Activated CD8-positive, alpha-beta T cell treated with anti-CD3 and anti-CD28 coated beads for 36 hours (primary cell): ENCODE data around the gene TRAPPC3. TPM values are rescaled to one million over a fixed set of nuclear protein-coding genes. Genes with fewer than 3 reads are reported as not detected.

Experiments used
- ATAC-seq: fragments of 200-7000 bp; cut with Tn5 transposase; one replicate; pipeline ENCODE4 v1.10.0; 2021; ENCODE audit warnings: mild to moderate bottlenecking, moderate library complexity
- CTCF ChIA-PET: fragments of 350-600 bp; sonication (Branson Sonifier 250); formaldehyde crosslinking; loops from one replicate; lab custom pipeline; 2021; ENCODE audit warnings: antibody characterized with exemption; lab: Charles Lee
- POLR2A ChIA-PET: fragments of 350-600 bp; sonication (Branson Sonifier 250); formaldehyde crosslinking; loops from one replicate; lab custom pipeline; 2021; ENCODE audit warnings: antibody characterized with exemption; lab: Charles Lee
- DNase-seq: peaks from one replicate; pipeline ENCODE4 v3.0.0-alpha.2; 2020
- H3K27ac Mint-ChIP-seq: one replicate; pipeline ENCODE4 v1.8.0; 2021; ENCODE audit warnings: mild to moderate bottlenecking, mixed read lengths
- H3K27me3 Mint-ChIP-seq: one replicate; pipeline ENCODE4 v1.8.0; 2021; ENCODE audit warnings: mixed read lengths
- H3K36me3 Mint-ChIP-seq: one replicate; pipeline ENCODE4 v1.8.0; 2021; ENCODE audit warnings: low read depth, mixed read lengths
- H3K4me1 Mint-ChIP-seq: one replicate; pipeline ENCODE4 v1.8.0; 2021; ENCODE audit warnings: low read depth, mixed read lengths
- H3K4me3 Mint-ChIP-seq: one replicate; pipeline ENCODE4 v1.8.0; 2021; ENCODE audit warnings: mild to moderate bottlenecking, moderate library complexity, mixed read lengths
- H3K9me3 Mint-ChIP-seq: one replicate; pipeline ENCODE4 v1.8.0; 2021; ENCODE audit warnings: mixed read lengths
- CTCF ChIP-seq: fragments of 200-600 bp; IDR thresholded peaks from one replicate; pipeline ENCODE4 v1.8.0; 2022; ENCODE audit warnings: antibody characterized with exemption, mild to moderate bottlenecking
- intact Hi-C: fragments of 100-400 bp; cut with micrococcal nuclease; formaldehyde crosslinking; loops from one replicate; pipeline ENCODE4 v1.10.0; 2022
- total RNA-seq, 2 experiments: library from RNA; stranded (reverse); gene quantifications; one replicate each; pipeline ENCODE4 v1.2.3, GENCODE V29; 2021

The TRAPPC3 gene
- total RNA-seq, 2 experiments from 2014 or later: 47.9 to 48.4 TPM

DNA sequence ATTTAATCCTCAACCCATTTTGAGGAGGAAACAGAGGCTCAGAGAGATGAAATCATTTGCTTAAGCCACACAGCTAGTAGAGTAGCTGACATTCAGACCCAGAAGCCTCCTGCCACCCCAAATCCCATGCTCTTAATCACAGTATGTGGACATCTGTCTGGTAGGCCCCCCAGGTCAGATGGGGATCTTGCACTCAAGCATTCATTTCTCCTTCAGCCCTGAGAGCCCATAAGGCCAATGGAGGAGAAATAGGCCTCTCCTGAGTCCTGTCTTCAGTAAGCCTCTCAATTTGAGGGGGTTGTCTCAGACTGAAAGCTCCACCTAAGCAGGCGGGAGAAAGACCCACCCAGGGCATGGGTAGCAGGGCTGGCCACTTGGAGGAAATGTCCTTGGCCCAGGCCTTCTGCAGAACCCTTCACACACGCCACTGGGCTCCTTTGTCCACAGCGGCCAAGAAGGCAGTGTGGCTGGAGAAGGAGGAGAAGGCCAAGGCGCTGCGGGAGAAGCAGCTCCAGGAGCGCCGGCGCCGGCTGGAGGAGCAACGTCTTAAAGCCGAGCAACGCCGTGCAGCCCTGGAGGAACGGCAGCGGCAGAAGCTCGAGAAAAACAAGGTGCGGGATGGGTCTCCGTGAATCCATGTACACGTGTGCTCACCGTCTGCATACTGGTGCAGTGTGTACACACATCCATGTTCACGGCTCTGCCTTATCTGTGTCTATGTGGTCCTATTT is 22.9 kb upstream of the TRAPPC3 start:
- DNase-seq: no peak
- POLR2A ChIA-PET: interaction anchor here (0.6 to 2.8 kb wide), 5 partner anchors 10 to 52 kb away, joined by 3 to 13 read pairs (median 3); partner anchors contain the start of gene THRAP3
- CTCF ChIA-PET: interaction anchor here (0.8 to 1.4 kb wide), 4 partner anchors 16 to 128 kb away, joined by 3 to 7 read pairs (median 3); no protein-coding TSS in a partner anchor
- no peaks in the 10 kb centered on the region for H3K27me3 Mint-ChIP-seq
- H3K4me1 Mint-ChIP-seq: peaks cover 10% of the 10 kb centered on the region
- no peak for ATAC-seq
- no peak overlapping the region for H3K27ac Mint-ChIP-seq
- no peak for TF ChIP-seq CTCF
- no peak overlapping the region for H3K4me3 Mint-ChIP-seq
- intact Hi-C loops: no loop called here
- H3K36me3 Mint-ChIP-seq: peaks cover 34% of the 10 kb centered on the region
- no peaks in the 10 kb centered on the region for H3K9me3 Mint-ChIP-seq

DNA sequence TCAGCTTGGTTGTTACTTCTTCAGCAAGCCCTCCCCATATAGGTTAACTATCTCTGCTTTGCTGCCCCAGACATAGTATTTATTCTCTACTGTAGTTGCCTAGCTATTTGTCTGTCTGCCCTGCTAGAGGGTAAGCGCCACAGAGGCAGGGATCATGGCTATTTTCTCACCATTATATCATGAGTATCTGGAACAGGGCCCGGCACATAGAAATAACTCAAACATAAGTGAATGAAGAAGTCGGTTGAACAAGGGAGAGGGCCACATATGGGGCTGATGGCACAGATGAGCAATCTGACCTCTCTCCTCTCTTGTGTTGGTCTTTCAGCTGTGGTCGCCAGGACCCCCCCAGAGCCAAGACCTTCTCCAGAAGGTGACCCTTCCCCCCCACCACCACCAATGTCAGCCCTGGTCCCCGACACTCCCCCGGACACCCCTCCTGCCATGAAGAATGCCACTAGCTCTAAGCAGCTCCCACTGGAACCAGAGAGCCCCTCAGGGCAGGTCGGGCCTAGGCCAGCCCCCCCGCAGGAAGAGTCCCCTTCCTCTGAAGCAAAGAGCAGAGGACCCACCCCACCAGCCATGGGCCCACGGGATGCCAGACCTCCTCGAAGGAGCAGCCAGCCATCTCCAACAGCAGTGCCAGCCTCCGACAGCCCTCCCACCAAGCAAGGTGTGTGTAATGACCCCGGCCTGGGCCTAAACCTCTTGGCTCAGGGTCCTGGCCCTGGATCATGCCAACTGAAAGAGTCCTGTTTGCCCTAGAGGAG is 21.5 kb upstream of the TRAPPC3 start:
- H3K9me3 Mint-ChIP-seq: no peaks in the 10 kb centered on the region
- no peak for TF ChIP-seq CTCF
- H3K36me3 Mint-ChIP-seq: peaks cover 39% of the 10 kb centered on the region
- ATAC-seq (no peak), DNase-seq (no peak)
- CTCF ChIA-PET: interaction anchor here (1.2 to 3.0 kb wide), 4 partner anchors 17 to 130 kb away, joined by 3 to 15 read pairs (median 7); partner anchors contain the start of genes ADPRS and TRAPPC3
- H3K4me3 Mint-ChIP-seq: no peak overlapping the region
- H3K27me3 Mint-ChIP-seq: no peaks in the 10 kb centered on the region
- intact Hi-C loops: no loop called here
- POLR2A ChIA-PET: interaction anchor here (0.6 to 2.8 kb wide), 5 partner anchors 8 to 24 kb away, joined by 3 to 13 read pairs (median 7); no protein-coding TSS in a partner anchor
- H3K4me1 Mint-ChIP-seq: peaks cover 21% of the 10 kb centered on the region
- H3K27ac Mint-ChIP-seq: peak overlapping the region; percentile 42

DNA sequence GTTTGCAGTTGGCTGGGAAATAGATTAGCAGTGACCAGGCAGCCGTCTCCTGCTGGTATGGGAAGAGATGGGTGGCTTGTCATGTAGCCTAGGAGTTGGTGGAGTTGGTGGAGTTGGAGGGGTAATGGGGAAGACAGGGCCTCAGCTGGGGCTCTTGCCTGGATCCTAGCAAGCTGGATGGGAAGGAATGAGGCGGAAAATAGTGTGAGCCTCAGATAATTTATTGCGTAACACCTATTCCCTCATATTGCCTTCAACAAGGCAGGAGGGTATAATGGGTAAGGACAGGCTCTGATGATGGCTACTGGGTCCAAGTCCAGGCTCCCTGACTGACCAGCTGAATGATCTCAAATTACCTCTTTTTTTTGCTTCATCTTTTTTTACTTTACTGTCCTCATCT is 19.2 kb upstream of the TRAPPC3 start:
- peaks cover 34% of the 10 kb centered on the region for H3K36me3 Mint-ChIP-seq
- H3K27me3 Mint-ChIP-seq: no peaks in the 10 kb centered on the region
- H3K4me3 Mint-ChIP-seq: no peak overlapping the region
- ChIA-PET POLR2A (interaction anchor here (0.6 to 1.8 kb wide), 2 partner anchors 11 to 54 kb away, joined by 3 to 4 read pairs; no protein-coding TSS in a partner anchor), CTCF (interaction anchor here (0.8 to 3.0 kb wide), 3 partner anchors 8 to 20 kb away, joined by 3 to 15 read pairs (median 11); partner anchors contain the start of gene TRAPPC3)
- no peak for DNase-seq
- peaks cover 31% of the 10 kb centered on the region for H3K4me1 Mint-ChIP-seq
- ATAC-seq: no peak
- intact Hi-C loops: no loop called here
- TF ChIP-seq CTCF: no peak
- H3K9me3 Mint-ChIP-seq: no peaks in the 10 kb centered on the region
- peak overlapping the region; percentile 59 for H3K27ac Mint-ChIP-seq

GRCh38 chr1:36166938-36167905 is 17.9 kb upstream of the TRAPPC3 start:
- peaks cover 30% of the 10 kb centered on the region for H3K36me3 Mint-ChIP-seq
- no peak for TF ChIP-seq CTCF
- intact Hi-C loops: no loop called here
- DNase-seq (no peak), ATAC-seq (no peak)
- H3K4me3 Mint-ChIP-seq: no peak overlapping the region
- no peaks in the 10 kb centered on the region for H3K9me3 Mint-ChIP-seq
- peaks cover 41% of the 10 kb centered on the region for H3K4me1 Mint-ChIP-seq
- H3K27me3 Mint-ChIP-seq: no peaks in the 10 kb centered on the region
- ChIA-PET POLR2A (interaction anchor here (1.0 to 1.8 kb wide), 3 partner anchors 12 to 20 kb away, joined by 3 to 4 read pairs (median 3); no protein-coding TSS in a partner anchor), CTCF (interaction anchor here (1.7 kb wide), 2 partner anchors 17 to 20 kb away, joined by 4 to 5 read pairs; no protein-coding TSS in a partner anchor)
- peak overlapping the region; percentile 28 for H3K27ac Mint-ChIP-seq
